Fibroblast of villous mesenchyme (primary cell): ENCODE data around the gene MAPKAPK5. TPM values are rescaled to one million over a fixed set of nuclear protein-coding genes. Genes with fewer than 3 reads are reported as not detected.
"Not testable (repeated sequence)": the region's sequence is repeated elsewhere in the genome, so short reads cannot be mapped to it uniquely, and the experiment has no call there.

Experiments
- DNase-seq: peaks from one replicate; pipeline ENCODE4 v3.0.0-alpha.2; 2010; ENCODE audit warnings: low read depth
- H3K4me3 ChIP-seq: 2 replicates; pipeline ENCODE4 v1.5.1; 2011; ENCODE audit warnings: low read depth, mild to moderate bottlenecking, low read length
- small RNA-seq: library from RNA; depleted of rRNA; stranded (forward); fragments of <200 nt; gene quantifications from one replicate; pipeline ENCODE3, GENCODE V24; 2012
- total RNA-seq: library from RNA; depleted of rRNA; stranded (reverse); fragments of >200 nt; gene quantifications from 2 replicates; pipeline ENCODE4 v1.2.3, GENCODE V29; 2012
- TF ChIP-seq, protein P1 (sequence below): IDR thresholded peaks from 2 replicates; pipeline ENCODE4 v1.5.1; 2012; ENCODE audit warnings: low read depth, mild to moderate bottlenecking, low read length; ENCODE audit not compliant: insufficient read depth

Gene MAPKAPK5
- total RNA-seq, 1 donor = 32.4 TPM

DNA sequence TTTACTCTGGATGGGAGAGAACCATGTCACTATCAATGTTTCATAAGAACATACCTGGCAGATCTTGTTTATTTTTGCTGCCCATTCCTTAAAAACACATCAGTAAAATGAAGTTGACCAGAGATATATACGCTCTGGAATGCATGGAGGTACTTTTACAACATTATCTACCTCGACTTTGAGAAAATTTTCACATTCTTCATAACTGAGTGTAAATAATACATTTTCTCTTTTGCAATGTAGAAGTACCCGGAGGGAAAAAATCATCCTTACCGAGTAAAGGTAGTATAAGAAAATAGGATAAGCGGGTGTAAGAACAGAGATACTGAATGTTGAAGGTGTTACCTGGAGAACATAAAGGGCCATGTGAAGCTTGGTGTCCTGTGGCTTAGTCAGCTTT, 90.2 kb downstream of the MAPKAPK5 start:
- no peak for DNase-seq
- H3K4me3 ChIP-seq = no peak overlapping the region
- TF ChIP-seq, protein P1, sequence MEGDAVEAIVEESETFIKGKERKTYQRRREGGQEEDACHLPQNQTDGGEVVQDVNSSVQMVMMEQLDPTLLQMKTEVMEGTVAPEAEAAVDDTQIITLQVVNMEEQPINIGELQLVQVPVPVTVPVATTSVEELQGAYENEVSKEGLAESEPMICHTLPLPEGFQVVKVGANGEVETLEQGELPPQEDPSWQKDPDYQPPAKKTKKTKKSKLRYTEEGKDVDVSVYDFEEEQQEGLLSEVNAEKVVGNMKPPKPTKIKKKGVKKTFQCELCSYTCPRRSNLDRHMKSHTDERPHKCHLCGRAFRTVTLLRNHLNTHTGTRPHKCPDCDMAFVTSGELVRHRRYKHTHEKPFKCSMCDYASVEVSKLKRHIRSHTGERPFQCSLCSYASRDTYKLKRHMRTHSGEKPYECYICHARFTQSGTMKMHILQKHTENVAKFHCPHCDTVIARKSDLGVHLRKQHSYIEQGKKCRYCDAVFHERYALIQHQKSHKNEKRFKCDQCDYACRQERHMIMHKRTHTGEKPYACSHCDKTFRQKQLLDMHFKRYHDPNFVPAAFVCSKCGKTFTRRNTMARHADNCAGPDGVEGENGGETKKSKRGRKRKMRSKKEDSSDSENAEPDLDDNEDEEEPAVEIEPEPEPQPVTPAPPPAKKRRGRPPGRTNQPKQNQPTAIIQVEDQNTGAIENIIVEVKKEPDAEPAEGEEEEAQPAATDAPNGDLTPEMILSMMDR = no peak

DNA sequence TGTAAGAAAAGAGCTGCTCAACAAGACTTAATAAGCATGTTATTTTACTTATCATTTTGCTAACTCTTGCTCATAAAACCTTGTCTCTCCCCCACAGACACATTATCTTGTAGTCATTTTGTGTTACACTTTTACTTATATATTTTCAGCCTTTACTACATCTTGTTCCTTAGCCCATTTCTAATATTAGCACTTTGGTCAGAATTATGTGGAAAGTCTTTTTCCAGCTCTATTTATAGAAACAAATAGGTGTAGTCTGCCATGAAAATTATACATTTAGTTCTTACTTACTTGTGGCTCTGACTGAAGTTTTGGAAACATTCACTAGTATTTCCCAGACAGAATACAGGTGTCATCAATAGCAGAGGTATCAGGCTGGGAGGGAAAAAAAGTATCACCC, 94.8 kb downstream of the MAPKAPK5 start:
- TF ChIP-seq, protein P1 = no peak
- no peak overlapping the region for H3K4me3 ChIP-seq
- DNase-seq = no peak

DNA sequence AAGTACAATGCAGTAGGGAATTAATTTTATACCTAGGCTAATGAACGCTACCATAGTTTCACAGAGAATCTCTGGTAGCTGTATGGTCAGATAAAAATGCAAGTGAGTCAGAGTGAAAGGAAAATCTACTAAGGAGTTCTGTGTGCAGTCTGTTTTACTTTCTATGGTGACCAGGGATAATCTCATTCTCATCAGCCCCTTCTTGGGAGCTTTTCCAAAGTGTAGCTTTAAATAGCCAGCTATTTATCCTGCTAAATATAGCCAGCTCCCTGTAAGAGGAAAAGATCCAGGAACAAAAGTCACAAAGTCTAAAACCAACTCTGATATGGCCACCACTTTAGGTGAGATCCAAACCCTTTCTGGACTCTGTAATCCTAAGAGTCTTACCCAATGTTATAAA, 95.4 kb downstream of the MAPKAPK5 start:
- no peak overlapping the region for H3K4me3 ChIP-seq
- DNase-seq = no peak
- TF ChIP-seq, protein P1 = no peak

DNA sequence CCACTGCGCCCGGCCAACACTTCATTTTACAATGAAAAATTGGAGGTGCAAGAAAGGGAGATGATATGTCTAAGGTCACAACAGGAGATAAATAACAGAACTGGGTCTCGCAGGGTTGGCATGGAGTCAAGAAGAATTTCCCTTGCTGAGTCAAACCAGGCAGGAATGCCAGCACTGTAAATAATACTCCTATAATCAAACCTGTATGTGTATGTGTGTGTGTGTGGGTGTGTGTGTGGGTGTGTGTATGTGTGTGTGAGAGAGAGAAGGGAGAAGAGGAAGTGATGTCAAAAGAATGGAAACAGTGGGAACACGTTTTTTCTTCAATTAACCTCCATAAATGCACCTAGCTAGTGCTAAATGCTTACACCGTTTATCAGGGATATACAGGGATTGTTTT, 100.5 kb downstream of the MAPKAPK5 start:
- no peak overlapping the region for H3K4me3 ChIP-seq
- TF ChIP-seq, protein P1 = no peak
- peak; percentile 61 for DNase-seq

DNA sequence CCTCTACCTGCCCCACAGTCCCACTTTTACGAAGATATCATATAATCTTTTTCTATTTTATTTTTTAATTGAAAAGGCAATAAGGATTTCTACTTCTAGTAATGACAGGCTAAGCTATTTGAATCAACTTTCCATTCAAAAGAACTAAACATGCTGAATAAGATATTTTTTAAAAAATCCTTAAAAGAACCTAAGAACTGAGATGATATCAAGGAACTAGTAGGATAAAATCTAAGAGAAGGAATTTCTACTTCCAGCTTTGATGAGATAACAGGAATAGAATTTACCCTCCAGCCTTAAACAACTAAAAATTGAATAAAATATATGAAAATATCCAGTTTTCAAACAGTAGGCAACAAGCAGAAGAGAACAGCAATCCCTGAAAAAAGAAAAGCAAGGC, 101.9 kb downstream of the MAPKAPK5 start:
- TF ChIP-seq, protein P1 = no peak
- no peak for DNase-seq
- no peak overlapping the region for H3K4me3 ChIP-seq

DNA sequence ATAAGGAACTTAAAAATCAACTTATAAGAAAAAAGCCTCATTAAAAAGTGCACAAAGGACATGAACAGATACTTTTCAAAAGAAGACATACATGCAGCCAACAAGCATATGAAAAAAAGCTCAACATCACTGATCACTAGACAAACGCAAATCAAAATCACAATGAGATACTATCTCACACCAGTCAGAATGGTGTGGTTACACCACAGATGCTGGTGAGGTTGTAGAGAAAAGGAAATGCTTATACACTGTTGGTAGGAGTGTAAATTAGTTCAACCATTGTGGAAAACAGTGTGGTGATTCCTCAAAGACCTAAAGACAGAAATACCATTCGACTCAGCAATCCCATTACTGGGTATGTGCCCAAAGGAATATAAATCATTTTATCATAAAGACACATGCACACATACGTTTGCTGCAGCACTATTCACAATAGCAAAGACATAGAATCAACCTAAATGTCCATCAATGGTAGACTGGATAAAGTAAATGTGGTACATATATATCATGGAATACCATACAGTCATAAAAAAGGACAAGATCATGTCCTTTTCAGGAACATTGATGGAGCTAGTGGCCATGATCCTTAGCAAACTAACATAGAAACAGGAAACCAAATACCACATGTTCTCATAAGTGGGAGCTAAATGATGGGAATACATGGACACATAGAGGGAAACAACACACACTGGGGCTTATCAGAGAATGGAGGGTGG, 109.1 kb downstream of the MAPKAPK5 start:
- not testable (repeated sequence) for DNase-seq, H3K4me3 ChIP-seq

Small RNAs within 50 kb of the gene (small RNA-seq; reads per million reads assigned to genes)
- not detected for gene MIR6761

Other genes with a start within 250 kb of the MAPKAPK5 start
- gene ATXN2, start 242.9 kb upstream of the MAPKAPK5 start, total RNA-seq = 48.3 and 71.7 TPM in 2 replicates
- 18.7 and 22.9 TPM in 2 replicates for gene BRAP, start 156.3 kb upstream of the MAPKAPK5 start, total RNA-seq
- 16.4 and 18.4 TPM in 2 replicates for gene ACAD10, start 156.2 kb upstream of the MAPKAPK5 start, total RNA-seq
- 6.8 and 13.4 TPM in 2 replicates for gene ALDH2, start 75.3 kb upstream of the MAPKAPK5 start, total RNA-seq
- gene TMEM116, start 170.9 kb downstream of the MAPKAPK5 start, total RNA-seq = 5.5 and 7.3 TPM in 2 replicates
- 50.3 and 55.3 TPM in 2 replicates for gene ERP29, start 171.2 kb downstream of the MAPKAPK5 start, total RNA-seq